Activated CD8-positive, alpha-beta T cell treated with anti-CD3 and anti-CD28 coated beads for 36 hours (primary cell): ENCODE results near the gene OAS2. TPM values are rescaled to one million over a fixed set of nuclear protein-coding genes. Genes with fewer than 3 reads are reported as not detected.

Experiments used
- ATAC-seq: fragments of 200-7000 bp; cut with Tn5 transposase; one replicate; pipeline ENCODE4 v1.10.0; 2021; ENCODE audit warnings: mild to moderate bottlenecking, moderate library complexity
- CTCF ChIA-PET: fragments of 350-600 bp; sonication (Branson Sonifier 250); formaldehyde crosslinking; loops from one replicate; lab custom pipeline; 2021; ENCODE audit warnings: antibody characterized with exemption; lab: Charles Lee
- POLR2A ChIA-PET: fragments of 350-600 bp; sonication (Branson Sonifier 250); formaldehyde crosslinking; loops from one replicate; lab custom pipeline; 2021; ENCODE audit warnings: antibody characterized with exemption; lab: Charles Lee
- DNase-seq: peaks from one replicate; pipeline ENCODE4 v3.0.0-alpha.2; 2020
- H3K27ac Mint-ChIP-seq: one replicate; pipeline ENCODE4 v1.8.0; 2021; ENCODE audit warnings: mild to moderate bottlenecking, mixed read lengths
- H3K27me3 Mint-ChIP-seq: one replicate; pipeline ENCODE4 v1.8.0; 2021; ENCODE audit warnings: mixed read lengths
- H3K36me3 Mint-ChIP-seq: one replicate; pipeline ENCODE4 v1.8.0; 2021; ENCODE audit warnings: low read depth, mixed read lengths
- H3K4me1 Mint-ChIP-seq: one replicate; pipeline ENCODE4 v1.8.0; 2021; ENCODE audit warnings: low read depth, mixed read lengths
- H3K4me3 Mint-ChIP-seq: one replicate; pipeline ENCODE4 v1.8.0; 2021; ENCODE audit warnings: mild to moderate bottlenecking, moderate library complexity, mixed read lengths
- H3K9me3 Mint-ChIP-seq: one replicate; pipeline ENCODE4 v1.8.0; 2021; ENCODE audit warnings: mixed read lengths
- intact Hi-C: fragments of 100-400 bp; cut with micrococcal nuclease; formaldehyde crosslinking; loops from one replicate; pipeline ENCODE4 v1.10.0; 2022
- total RNA-seq, 2 experiments: library from RNA; stranded (reverse); gene quantifications; one replicate each; pipeline ENCODE4 v1.2.3, GENCODE V29; 2021
- TF ChIP-seq, protein P1 (sequence below): fragments of 200-600 bp; IDR thresholded peaks from one replicate; pipeline ENCODE4 v1.8.0; 2022; ENCODE audit warnings: antibody characterized with exemption, mild to moderate bottlenecking

The OAS2 gene
- total RNA-seq, 2 experiments from 2014 or later: 95.7 to 104 TPM

DNA sequence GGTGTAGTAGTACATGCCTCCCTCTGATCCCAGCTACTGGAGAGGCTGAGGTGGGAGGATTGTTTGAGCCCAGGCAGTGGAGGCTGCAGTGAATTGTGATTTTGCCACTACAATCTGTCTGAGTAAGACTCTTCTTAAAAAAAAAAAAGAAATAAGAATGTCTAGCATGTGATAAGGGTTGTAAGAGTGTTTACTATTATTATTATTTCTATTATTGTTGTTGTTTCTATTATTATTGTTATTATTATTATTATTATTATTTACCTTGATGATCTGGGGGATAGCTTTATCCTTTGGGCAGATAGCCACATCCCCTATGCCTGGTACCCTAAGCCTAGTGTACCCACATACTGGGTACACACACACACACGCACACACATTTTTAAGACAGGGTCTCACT is 35.7 kb upstream of the OAS2 start:
- no peak overlapping the region for H3K27ac Mint-ChIP-seq
- DNase-seq (no peak), ATAC-seq (no peak)
- TF ChIP-seq, protein P1, sequence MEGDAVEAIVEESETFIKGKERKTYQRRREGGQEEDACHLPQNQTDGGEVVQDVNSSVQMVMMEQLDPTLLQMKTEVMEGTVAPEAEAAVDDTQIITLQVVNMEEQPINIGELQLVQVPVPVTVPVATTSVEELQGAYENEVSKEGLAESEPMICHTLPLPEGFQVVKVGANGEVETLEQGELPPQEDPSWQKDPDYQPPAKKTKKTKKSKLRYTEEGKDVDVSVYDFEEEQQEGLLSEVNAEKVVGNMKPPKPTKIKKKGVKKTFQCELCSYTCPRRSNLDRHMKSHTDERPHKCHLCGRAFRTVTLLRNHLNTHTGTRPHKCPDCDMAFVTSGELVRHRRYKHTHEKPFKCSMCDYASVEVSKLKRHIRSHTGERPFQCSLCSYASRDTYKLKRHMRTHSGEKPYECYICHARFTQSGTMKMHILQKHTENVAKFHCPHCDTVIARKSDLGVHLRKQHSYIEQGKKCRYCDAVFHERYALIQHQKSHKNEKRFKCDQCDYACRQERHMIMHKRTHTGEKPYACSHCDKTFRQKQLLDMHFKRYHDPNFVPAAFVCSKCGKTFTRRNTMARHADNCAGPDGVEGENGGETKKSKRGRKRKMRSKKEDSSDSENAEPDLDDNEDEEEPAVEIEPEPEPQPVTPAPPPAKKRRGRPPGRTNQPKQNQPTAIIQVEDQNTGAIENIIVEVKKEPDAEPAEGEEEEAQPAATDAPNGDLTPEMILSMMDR: no peak
- no peaks in the 10 kb centered on the region for H3K27me3 Mint-ChIP-seq
- POLR2A ChIA-PET: interaction anchor here (0.7 kb wide), 1 partner anchor 9 kb away, joined by 4 read pairs; no protein-coding TSS in a partner anchor
- CTCF ChIA-PET: interaction anchor here (1.1 kb wide), 2 partner anchors 42 to 51 kb away, joined by 3 to 4 read pairs; no protein-coding TSS in a partner anchor
- H3K4me3 Mint-ChIP-seq: no peak overlapping the region
- peaks cover 20% of the 10 kb centered on the region for H3K4me1 Mint-ChIP-seq
- intact Hi-C loops: no loop called here
- H3K9me3 Mint-ChIP-seq: no peaks in the 10 kb centered on the region
- peaks cover 13% of the 10 kb centered on the region for H3K36me3 Mint-ChIP-seq

- ChIA-PET CTCF (no interaction called here), POLR2A (no interaction called here)
- Mint-ChIP-seq H3K27me3 (no peaks in the 10 kb centered on the region), H3K4me1 (peaks cover 11% of the 10 kb centered on the region), H3K4me3 (no peak overlapping the region), H3K9me3 (no peaks in the 10 kb centered on the region), H3K36me3 (peaks cover 16% of the 10 kb centered on the region), H3K27ac (no peak overlapping the region)
- intact Hi-C loops: no loop called here
- DNase-seq: no peak
- TF ChIP-seq, protein P1: no peak
- ATAC-seq: no peak
Measured at GRCh38 chr12:112944024-112944690, 34.2 kb upstream of the OAS2 start.

GRCh38 chr12:112945515-112945914 is 32.8 kb upstream of the OAS2 start:
- H3K36me3 Mint-ChIP-seq: peaks cover 16% of the 10 kb centered on the region
- H3K27me3 Mint-ChIP-seq: no peaks in the 10 kb centered on the region
- no peak for ATAC-seq
- intact Hi-C loops: no loop called here
- DNase-seq: no peak
- ChIA-PET POLR2A (no interaction called here), CTCF (no interaction called here)
- no peaks in the 10 kb centered on the region for H3K4me1 Mint-ChIP-seq
- H3K9me3 Mint-ChIP-seq: no peaks in the 10 kb centered on the region
- TF ChIP-seq, protein P1: no peak
- H3K27ac Mint-ChIP-seq: no peak overlapping the region
- no peak overlapping the region for H3K4me3 Mint-ChIP-seq

DNA sequence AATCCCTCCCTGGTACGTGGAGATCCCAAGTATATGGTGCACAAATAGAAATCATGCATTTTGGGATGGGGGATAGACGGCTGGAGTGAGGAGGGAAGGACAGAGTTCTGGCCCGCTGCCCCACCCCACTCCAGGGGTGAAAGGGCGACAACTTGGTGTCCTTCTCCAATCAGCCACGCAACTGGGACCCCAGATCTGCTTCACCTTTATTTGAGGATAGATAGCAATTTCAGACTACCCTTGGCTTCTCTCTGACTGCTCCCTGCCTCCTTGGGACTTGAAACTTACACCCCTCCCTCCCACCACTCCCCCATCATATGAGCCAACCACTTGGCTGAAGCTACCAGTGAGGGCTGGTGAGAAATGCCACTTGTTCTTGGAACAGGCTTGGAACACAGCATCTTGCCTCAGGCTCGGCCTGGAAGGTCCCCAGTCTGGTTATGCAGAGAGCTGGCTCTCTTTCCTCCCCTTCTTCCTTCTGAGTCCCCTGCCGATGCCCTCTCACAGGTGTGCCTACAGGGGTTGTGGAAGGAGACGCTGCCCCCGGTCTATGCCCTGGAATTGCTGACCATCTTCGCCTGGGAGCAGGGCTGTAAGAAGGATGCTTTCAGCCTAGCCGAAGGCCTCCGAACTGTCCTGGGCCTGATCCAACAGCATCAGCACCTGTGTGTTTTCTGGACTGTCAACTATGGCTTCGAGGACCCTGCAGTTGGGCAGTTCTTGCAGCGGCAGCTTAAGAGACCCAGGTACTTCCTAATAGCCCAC is 31.9 kb upstream of the OAS2 start:
- H3K27me3 Mint-ChIP-seq: no peaks in the 10 kb centered on the region
- ChIA-PET CTCF (no interaction called here), POLR2A (no interaction called here)
- TF ChIP-seq, protein P1: no peak
- ATAC-seq (no peak), DNase-seq (no peak)
- peaks cover 19% of the 10 kb centered on the region for H3K36me3 Mint-ChIP-seq
- no peaks in the 10 kb centered on the region for H3K9me3 Mint-ChIP-seq
- H3K4me1 Mint-ChIP-seq: no peaks in the 10 kb centered on the region
- no peak overlapping the region for H3K4me3 Mint-ChIP-seq
- no peak overlapping the region for H3K27ac Mint-ChIP-seq
- intact Hi-C loops: no loop called here

GRCh38 chr12:112947314-112947713 is 31.0 kb upstream of the OAS2 start:
- no peak for ATAC-seq
- POLR2A ChIA-PET: no interaction called here
- Mint-ChIP-seq H3K9me3 (peaks cover 1% of the 10 kb centered on the region), H3K36me3 (peaks cover 25% of the 10 kb centered on the region), H3K27ac (no peak overlapping the region), H3K27me3 (no peaks in the 10 kb centered on the region), H3K4me3 (no peak overlapping the region), H3K4me1 (no peaks in the 10 kb centered on the region)
- intact Hi-C loops: no loop called here
- CTCF ChIA-PET: interaction anchor here (1.3 kb wide), 1 partner anchor 27 kb away, joined by 3 read pairs; no protein-coding TSS in a partner anchor
- DNase-seq: no peak
- TF ChIP-seq, protein P1: no peak
